GM19328 (cell line): Measurements from ENCODE around the gene SMLR1.
"Not testable (repeated sequence)": the region's sequence is repeated elsewhere in the genome, so short reads cannot be mapped to it uniquely, and the experiment has no call there.

Source experiments
- ATAC-seq: cut with Tn5 transposase; IDR thresholded peaks from one replicate; pipeline ENCODE4 v1.9.1; 2021; ENCODE audit warnings: mild to moderate bottlenecking, moderate library complexity; ENCODE audit not compliant: unreplicated experiment

SMLR1 gene

GRCh38 chr6:130827247-130828149, at the start of gene SMLR1:
Gene SMLR1, plus strand, starts transcription at chr6:130827406. Its CDS starts 8 bp downstream, at chr6:130827414.
- ATAC-seq: no peak

GRCh38 chr6:130778946-130779657, 48.1 kb upstream of the SMLR1 start:
- ATAC-seq: no peak

GRCh38 chr6:130779658-130780033, 47.6 kb upstream of the SMLR1 start:
- ATAC-seq: no peak

GRCh38 chr6:130780122-130780521, 47.1 kb upstream of the SMLR1 start:
- no peak for ATAC-seq

GRCh38 chr6:130781557-130781956, 45.6 kb upstream of the SMLR1 start:
- ATAC-seq: no peak

- ATAC-seq: no peak
Measured at GRCh38 chr6:130783416-130784107, 43.6 kb upstream of the SMLR1 start.

- no peak for ATAC-seq
Measured at GRCh38 chr6:130787726-130788500, 39.3 kb upstream of the SMLR1 start.

GRCh38 chr6:130788954-130789353, 38.3 kb upstream of the SMLR1 start:
- no peak for ATAC-seq

GRCh38 chr6:130794010-130794697, 33.1 kb upstream of the SMLR1 start:
- ATAC-seq: no peak

- ATAC-seq: no peak
Measured at GRCh38 chr6:130794738-130795137, 32.5 kb upstream of the SMLR1 start.

GRCh38 chr6:130796313-130796905, 30.8 kb upstream of the SMLR1 start:
- ATAC-seq: no peak

GRCh38 chr6:130797061-130797460, 30.1 kb upstream of the SMLR1 start:
- ATAC-seq: no peak

- ATAC-seq: not testable (repeated sequence)
Measured at GRCh38 chr6:130801368-130801767, 25.8 kb upstream of the SMLR1 start.

- ATAC-seq: no peak
Measured at GRCh38 chr6:130810307-130811030, 16.7 kb upstream of the SMLR1 start.

GRCh38 chr6:130811932-130812331, 15.3 kb upstream of the SMLR1 start:
- no peak for ATAC-seq

- no peak for ATAC-seq
Measured at GRCh38 chr6:130814506-130814905, 12.7 kb upstream of the SMLR1 start.

GRCh38 chr6:130815200-130816071, 11.8 kb upstream of the SMLR1 start:
- no peak for ATAC-seq

- ATAC-seq: no peak
Measured at GRCh38 chr6:130822736-130823135, 4.5 kb upstream of the SMLR1 start.
